CD4-positive, alpha-beta T cell treated with Interleukin-6 at 100 ng/mL for 8 hours (primary cell): Measurements from ENCODE around the gene ADCK1.
"Not testable (repeated sequence)": the region's sequence is repeated elsewhere in the genome, so short reads cannot be mapped to it uniquely, and the experiment has no call there.

Experiments used
- DNase-seq: peaks from one replicate; pipeline ENCODE4 v3.0.0-alpha.2; 2020; ENCODE audit warnings: mixed read lengths, low spot score

Gene ADCK1

GRCh38 chr14:77950371-77951063 is 150.6 kb downstream of the ADCK1 start:
- DNase-seq: no peak

DNA sequence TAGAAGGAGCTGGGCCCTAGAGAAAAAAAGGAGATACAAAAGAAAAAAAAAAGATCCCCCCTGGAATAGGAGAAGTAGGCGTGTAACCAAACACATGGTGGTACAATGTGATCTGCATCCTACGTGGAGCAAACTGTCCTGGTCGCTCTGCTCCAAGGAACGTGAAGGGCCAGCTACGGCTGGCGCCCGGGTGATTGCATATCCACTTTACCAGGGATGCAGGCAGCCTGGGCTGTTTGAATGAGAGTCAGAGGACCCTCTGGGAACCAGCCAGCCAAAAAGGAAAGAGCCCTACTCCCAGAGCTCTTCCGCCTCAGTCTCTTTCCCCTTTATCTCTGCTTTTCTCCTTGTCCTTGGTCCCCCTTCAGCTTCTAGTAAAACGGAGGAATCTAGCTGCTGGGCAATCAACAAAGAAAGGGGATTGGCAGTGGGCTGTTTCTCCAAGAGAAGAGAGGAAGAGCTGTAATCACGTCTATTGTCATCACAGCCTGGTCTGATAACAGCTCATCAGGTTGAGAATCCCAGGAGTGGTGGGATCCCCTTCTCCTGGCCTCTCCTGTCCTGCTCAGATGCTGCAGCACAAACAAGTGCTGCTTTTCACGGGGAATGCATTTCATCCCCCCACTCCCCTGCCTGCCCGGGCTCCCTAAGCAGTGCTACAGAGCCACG is 156.0 kb downstream of the ADCK1 start:
- no peak for DNase-seq

- DNase-seq: not testable (repeated sequence)
These were observed 159.8 kb downstream of the ADCK1 start for GRCh38 chr14:77959686-77960085.

- DNase-seq: no peak
These were observed 162.1 kb downstream of the ADCK1 start for GRCh38 chr14:77961847-77962580.

DNA sequence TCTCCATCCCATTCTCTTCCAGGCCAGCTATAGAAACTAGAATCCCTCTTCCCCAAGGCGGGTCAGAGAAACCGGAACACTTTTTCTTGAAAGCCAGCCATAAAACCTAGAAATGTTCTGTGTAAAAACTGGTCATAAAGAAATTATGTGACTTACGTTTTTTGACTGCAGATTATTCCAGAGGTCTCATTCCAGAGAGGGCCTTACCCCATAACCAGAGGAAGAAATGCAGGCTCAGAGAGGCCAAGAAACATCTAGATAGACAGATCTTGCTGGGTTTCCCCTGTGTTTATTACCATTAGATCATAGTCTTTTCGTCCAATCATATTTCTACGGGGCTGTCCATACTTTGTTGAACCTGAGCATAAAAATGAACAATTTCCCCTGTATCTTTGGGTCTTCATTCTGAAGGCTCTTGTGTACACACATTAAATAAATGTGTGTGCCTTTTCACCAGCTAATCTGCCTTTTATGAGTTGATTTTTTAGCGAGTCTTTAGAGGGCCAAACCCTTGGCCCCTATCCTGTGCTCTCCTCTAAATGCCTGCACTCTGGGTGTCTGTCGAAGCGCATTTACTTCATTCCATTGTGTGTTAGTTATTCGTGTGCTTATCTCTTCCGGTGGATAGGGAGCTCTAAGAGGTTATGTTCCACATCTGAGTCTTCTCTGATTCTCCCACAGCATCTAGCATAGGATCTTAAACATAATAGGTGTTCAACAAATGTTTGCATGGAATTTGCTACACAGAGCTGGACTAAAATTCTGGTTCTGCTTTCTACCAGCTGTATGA is 163.0 kb downstream of the ADCK1 start:
- DNase-seq: no peak

- DNase-seq: no peak
These were observed 164.7 kb downstream of the ADCK1 start for GRCh38 chr14:77964586-77964985.

GRCh38 chr14:77965050-77965449 is 165.1 kb downstream of the ADCK1 start:
- DNase-seq: no peak

- no peak for DNase-seq
These were observed 166.1 kb downstream of the ADCK1 start for GRCh38 chr14:77965919-77966435.

GRCh38 chr14:77967110-77967509 is 167.2 kb downstream of the ADCK1 start:
- DNase-seq: no peak

- DNase-seq: no peak
These were observed 170.7 kb downstream of the ADCK1 start for GRCh38 chr14:77970646-77971045.

- DNase-seq: no peak
These were observed 173.3 kb downstream of the ADCK1 start for GRCh38 chr14:77973246-77973645.

- no peak for DNase-seq
These were observed 176.7 kb downstream of the ADCK1 start for GRCh38 chr14:77976591-77976990.

- no peak for DNase-seq
These were observed 179.3 kb downstream of the ADCK1 start for GRCh38 chr14:77979171-77979570.

DNA sequence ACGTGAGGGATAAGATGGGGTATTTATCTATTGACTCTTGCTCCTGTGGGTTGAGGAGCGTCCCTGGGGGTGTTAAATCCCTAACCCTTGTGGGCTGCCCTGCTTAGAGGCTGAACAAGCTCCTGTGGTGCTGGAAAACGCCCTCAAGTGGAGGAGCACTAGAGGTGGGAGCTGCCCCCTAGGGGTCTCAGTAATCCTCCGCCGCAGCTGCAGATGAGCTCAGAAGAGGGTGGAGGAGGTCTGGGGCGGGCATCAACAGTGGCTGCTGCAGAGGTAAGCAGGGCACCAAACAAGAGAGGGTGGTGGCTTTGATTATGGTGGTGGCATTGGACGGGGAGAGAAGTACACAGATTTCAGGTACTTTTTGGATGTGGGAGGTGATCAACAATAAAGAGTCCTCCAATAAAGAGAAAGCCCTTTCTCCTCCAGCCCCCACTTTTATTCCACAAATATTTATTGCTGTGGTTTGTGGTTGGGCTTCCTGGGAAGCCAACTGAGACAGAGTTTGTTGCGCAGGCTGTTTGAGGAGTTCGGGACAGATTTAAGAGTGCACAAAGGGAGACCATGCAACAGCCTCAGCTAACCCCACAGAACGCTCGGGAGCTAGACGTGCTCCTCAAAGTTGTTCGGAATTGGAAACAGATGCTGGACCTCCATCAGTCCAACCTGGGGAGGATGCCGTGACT is 179.9 kb downstream of the ADCK1 start:
- DNase-seq: no peak

GRCh38 chr14:77980475-77981321 is 180.8 kb downstream of the ADCK1 start:
- no peak for DNase-seq
